B cell (primary cell): ENCODE measurements around the gene SPECC1L. TPM values are rescaled to one million over a fixed set of nuclear protein-coding genes. Genes with fewer than 3 reads are reported as not detected.

Source experiments
- ATAC-seq: fragments of 200-7000 bp; cut with Tn5 transposase; one replicate; pipeline ENCODE4 v1.10.0; 2021; ENCODE audit warnings: low read depth, mild to moderate bottlenecking, moderate number of reproducible peaks, moderate library complexity
- CTCF ChIA-PET: fragments of 350-600 bp; sonication (Branson Sonifier 250); formaldehyde crosslinking; loops from one replicate; lab custom pipeline; 2021; ENCODE audit warnings: antibody characterized with exemption, inconsistent platforms; lab: Charles Lee
- POLR2A ChIA-PET: fragments of 350-600 bp; sonication (Branson Sonifier 250); formaldehyde crosslinking; loops from one replicate; lab custom pipeline; 2021; ENCODE audit warnings: antibody characterized with exemption; lab: Charles Lee
- DNase-seq: peaks from one replicate; pipeline ENCODE4 v3.0.0; 2013
- H2AFZ ChIP-seq: 2 replicates; pipeline ENCODE4 v1.6.1; 2012; ENCODE audit warnings: mild to moderate bottlenecking, low read depth, low read length; ENCODE audit not compliant: insufficient read depth, poor library complexity, severe bottlenecking
- H3K27ac ChIP-seq, 2 donors: 1 replicate in 1 of 2; 2 replicates in 1 of 2; pipeline ENCODE4 v1.5.1; 2012 to 2013; ENCODE audit warnings: low read length in 2 of 2, mild to moderate bottlenecking in 2 of 2, moderate library complexity in 1 of 2
- H3K27me3 ChIP-seq, 4 experiments: fragments of 200-600 bp in 1 of 4; sonication (generic) in 1 of 4; replicated peaks in 1 of 4; 1 replicate in 2 of 4; 2 replicates in 2 of 4; pipeline versions ENCODE4 v1.6.1 to v1.7.0; 2013 to 2016; ENCODE audit warnings: low read length in 3 of 4, mild to moderate bottlenecking in 2 of 4, mixed read lengths in 1 of 4, moderate library complexity in 1 of 4; ENCODE audit not compliant: insufficient read depth in 4 of 4, control insufficient read depth in 3 of 4; ENCODE audit errors: control extremely low read depth in 1 of 4
- H3K36me3 ChIP-seq, 2 experiments: replicated peaks in 1 of 2; 1 replicate in 1 of 2; 2 replicates in 1 of 2; pipeline versions ENCODE4 v1.6.1 to v1.7.1; 2013; ENCODE audit warnings: low read length in 1 of 2; ENCODE audit not compliant: insufficient read depth in 2 of 2, control insufficient read depth in 1 of 2; ENCODE audit errors: control extremely low read depth in 1 of 2, extremely low read depth in 1 of 2
- H3K4me1 ChIP-seq, 2 donors: fragments of 200-600 bp in 1 of 2; sonication (generic) in 1 of 2; 1 replicate in 1 of 2; 2 replicates in 1 of 2; pipeline versions ENCODE4 v1.5.1 to v1.6.1; 2013 to 2017; ENCODE audit warnings: low read length in 2 of 2; ENCODE audit not compliant: control insufficient read depth in 2 of 2, insufficient read depth in 2 of 2
- H3K4me2 ChIP-seq: replicated peaks from 2 replicates; pipeline ENCODE3; 2012; ENCODE audit warnings: mild to moderate bottlenecking, low read depth, low read length; ENCODE audit not compliant: poor library complexity, severe bottlenecking
- H3K4me3 ChIP-seq, 5 experiments: fragments of 200-600 bp in 1 of 5; sonication (generic) in 1 of 5; 1 replicate in 3 of 5; 2 replicates in 2 of 5; pipeline versions ENCODE4 v1.5.1 to v1.7.0; 2011 to 2016; ENCODE audit warnings: low read length in 4 of 5, mild to moderate bottlenecking in 4 of 5, low read depth in 2 of 5, control low read depth in 1 of 5, moderate library complexity in 1 of 5; ENCODE audit not compliant: insufficient read depth in 1 of 5; ENCODE audit errors: control extremely low read depth in 1 of 5, extremely low read depth in 1 of 5
- H3K79me2 ChIP-seq: fragments of 200-600 bp; sonication (generic); one replicate; pipeline ENCODE4 v1.6.0; 2016; ENCODE audit warnings: low read length; ENCODE audit not compliant: control insufficient read depth, insufficient read depth
- H3K9ac ChIP-seq: fragments of 200-600 bp; sonication (generic); 2 replicates; pipeline ENCODE4 v1.6.1; 2017; ENCODE audit warnings: mild to moderate bottlenecking, low read length, moderate library complexity
- H3K9me3 ChIP-seq, 3 donors: one replicate each; pipeline versions ENCODE4 v1.6.1 to v1.7.1; 2013; ENCODE audit warnings: low read length in 2 of 3; ENCODE audit not compliant: control insufficient read depth in 2 of 3, insufficient read depth in 1 of 3; ENCODE audit errors: control extremely low read depth in 1 of 3
- H4K20me1 ChIP-seq: 2 replicates; pipeline ENCODE4 v1.6.0; 2012; ENCODE audit warnings: mild to moderate bottlenecking, low read length; ENCODE audit not compliant: insufficient read depth, control insufficient read depth, poor library complexity, severe bottlenecking
- H3K27ac Mint-ChIP-seq: one replicate; pipeline ENCODE4 v1.8.0; 2021; ENCODE audit warnings: mixed read lengths
- H3K27me3 Mint-ChIP-seq: one replicate; pipeline ENCODE4 v1.8.0; 2021; ENCODE audit warnings: mixed read lengths
- H3K4me1 Mint-ChIP-seq: one replicate; pipeline ENCODE4 v1.8.0; 2021; ENCODE audit warnings: mixed read lengths
- H3K4me3 Mint-ChIP-seq: one replicate; pipeline ENCODE4 v1.8.0; 2021; ENCODE audit warnings: mixed read lengths
- H3K9me3 Mint-ChIP-seq: one replicate; pipeline ENCODE4 v1.8.0; 2022; ENCODE audit warnings: mixed read lengths; ENCODE audit not compliant: insufficient read depth
- CTCF ChIP-seq: fragments of 200-600 bp; IDR thresholded peaks from one replicate; pipeline ENCODE4 v1.8.0; 2022; ENCODE audit warnings: antibody characterized with exemption, mild to moderate bottlenecking
- EZH2 ChIP-seq: IDR thresholded peaks from 2 replicates; pipeline ENCODE4 v1.6.1; 2012; ENCODE audit warnings: borderline replicate concordance, low read depth, mild to moderate bottlenecking, moderate library complexity, low read length; ENCODE audit not compliant: insufficient read depth, poor library complexity, severe bottlenecking
- WGBS: methylation state at CpG from one replicate; pipeline ENCODE4 v1.1.5; 2013; ENCODE audit warnings: missing lambda C conversion rate; ENCODE audit not compliant: insufficient coverage; 5-methylcytosine and 5-hydroxymethylcytosine counted together
- intact Hi-C: fragments of 100-400 bp; cut with micrococcal nuclease; formaldehyde crosslinking; loops from one replicate; pipeline ENCODE4 v1.10.0; 2022
- polyA plus RNA-seq: library from polyadenylated mRNA; depleted of rRNA; stranded (reverse); fragments of >200 nt; gene quantifications from 2 replicates; pipeline ENCODE4 v1.2.3, GENCODE V29; 2012
- total RNA-seq, 2 donors: library from RNA; stranded (reverse); fragments of 120-200 nt in 1 of 2; gene quantifications; 1 replicate in 1 of 2; 2 replicates in 1 of 2; pipeline versions ENCODE4 v1.2.3 to v1.2.4, GENCODE V29; 2013 to 2022

Gene SPECC1L
- total and polyA plus RNA-seq, 2 donors (not counting 1 experiment from before 2014, with no cell fraction given) = 14.4 to 85.3 TPM

- Histone ChIP-seq H3K27ac (peak overlapping the region in 1 of 2 donors; percentile 62), H4K20me1 (no peaks in the 10 kb centered on the region), H3K27me3 (no peaks in the 10 kb centered on the region), H3K4me1 (peaks cover 8 to 11% of the 10 kb centered on the region in 2 donors), H3K9ac (peak overlapping the region; percentile 1), H3K4me2 (no peak overlapping the region), H3K79me2 (peaks cover 6% of the 10 kb centered on the region), H3K36me3 (peaks cover 16 to 30% of the 10 kb centered on the region in 2 experiments), H3K9me3 (no peaks in the 10 kb centered on the region), H3K4me3 (no peak overlapping the region), H2AFZ (no peak overlapping the region)
- peak overlapping the region; percentile 56 for H3K27ac Mint-ChIP-seq
- ChIA-PET CTCF (interaction anchor here (1.5 kb wide), 1 partner anchor 173 kb away, joined by 3 read pairs; no protein-coding TSS in a partner anchor), POLR2A (no interaction called here)
- peak overlapping the region; percentile 32 for H3K4me3 Mint-ChIP-seq
- no peak for ATAC-seq
- peaks cover 27% of the 10 kb centered on the region for H3K4me1 Mint-ChIP-seq
- H3K27me3 Mint-ChIP-seq = no peaks in the 10 kb centered on the region
- TF ChIP-seq CTCF (no peak), EZH2 (no peak)
- H3K9me3 Mint-ChIP-seq = no peaks in the 10 kb centered on the region
- intact Hi-C loops = loop anchor here (5.0 kb wide), 2 partner anchors 68 to 93 kb away; no protein-coding TSS in a partner anchor
- WGBS = no CpG with 5 or more reads among the region's 6 CpGs
- DNase-seq = no peak
Observed at GRCh38 chr22:24329453-24329852, 58.8 kb downstream of the SPECC1L start.

- Histone ChIP-seq H2AFZ (no peak overlapping the region), H3K27ac (no peak overlapping the region), H4K20me1 (no peaks in the 10 kb centered on the region), H3K36me3 (peaks cover 21 to 42% of the 10 kb centered on the region in 2 experiments), H3K9me3 (no peaks in the 10 kb centered on the region), H3K27me3 (no peaks in the 10 kb centered on the region), H3K4me1 (peaks cover 8 to 11% of the 10 kb centered on the region in 2 donors), H3K4me3 (no peak overlapping the region), H3K9ac (no peak overlapping the region), H3K79me2 (peaks cover 6% of the 10 kb centered on the region), H3K4me2 (no peak overlapping the region)
- no peak for TF ChIP-seq CTCF
- no peak for TF ChIP-seq EZH2
- DNase-seq (no peak), ATAC-seq (no peak)
- intact Hi-C loops = no loop called here
- H3K27ac Mint-ChIP-seq = no peak overlapping the region
- CTCF ChIA-PET = interaction anchor here (0.9 kb wide), 2 partner anchors 8 to 152 kb away, joined by 3 read pairs; no protein-coding TSS in a partner anchor
- H3K27me3 Mint-ChIP-seq = no peaks in the 10 kb centered on the region
- peaks cover 21% of the 10 kb centered on the region for H3K4me1 Mint-ChIP-seq
- WGBS = no CpG with 5 or more reads among the region's 1 CpG
- H3K4me3 Mint-ChIP-seq = no peak overlapping the region
- POLR2A ChIA-PET = no interaction called here
- no peaks in the 10 kb centered on the region for H3K9me3 Mint-ChIP-seq
Observed at GRCh38 chr22:24330636-24331035, 60.0 kb downstream of the SPECC1L start.
